Ishikawa (cell line): ENCODE results near the gene LAMA1.

Source experiments
- CEBPB ChIP-seq: IDR thresholded peaks from 2 replicates; pipeline ENCODE4 v1.6.1; 2012
- CREB1 ChIP-seq: IDR thresholded peaks from 2 replicates; pipeline ENCODE4 v1.6.1; 2012; ENCODE audit warnings: low read depth
- EGR1 ChIP-seq: IDR thresholded peaks from 2 replicates; pipeline ENCODE4 v1.6.1; 2012
- EP300 ChIP-seq: IDR thresholded peaks from 2 replicates; pipeline ENCODE4 v1.6.1; 2012; ENCODE audit warnings: borderline replicate concordance
- FOXM1 ChIP-seq: IDR thresholded peaks from 2 replicates; pipeline ENCODE4 v1.6.1; 2012; ENCODE audit warnings: low read depth, borderline replicate concordance
- MAX ChIP-seq: IDR thresholded peaks from 2 replicates; pipeline ENCODE4 v1.6.1; 2012
- NFIC ChIP-seq: IDR thresholded peaks from 2 replicates; pipeline ENCODE4 v1.6.1; 2012
- RAD21 ChIP-seq: IDR thresholded peaks from 2 replicates; pipeline ENCODE4 v1.6.1; 2012; ENCODE audit warnings: low read depth
- REST ChIP-seq: IDR thresholded peaks from 2 replicates; pipeline ENCODE4 v1.6.1; 2012; ENCODE audit warnings: low read depth, mild to moderate bottlenecking
- TAF1 ChIP-seq: IDR thresholded peaks from 2 replicates; pipeline ENCODE4 v1.6.1; 2012; ENCODE audit warnings: low read depth, mild to moderate bottlenecking
- TCF12 ChIP-seq: IDR thresholded peaks from 2 replicates; pipeline ENCODE4 v1.6.1; 2012; ENCODE audit warnings: low read depth
- TEAD4 ChIP-seq: IDR thresholded peaks from 2 replicates; pipeline ENCODE4 v1.6.1; 2012
- USF1 ChIP-seq: IDR thresholded peaks from 2 replicates; pipeline ENCODE4 v1.6.1; 2012
- YY1 ChIP-seq: IDR thresholded peaks from 2 replicates; pipeline ENCODE4 v1.6.1; 2012; ENCODE audit warnings: low read depth
- ZBTB7A ChIP-seq: IDR thresholded peaks from 2 replicates; pipeline ENCODE4 v1.6.1; 2012; ENCODE audit warnings: low read depth

LAMA1 gene

GRCh38 chr18:6961331-6961730 lies 156.3 kb downstream of the LAMA1 start:
- TF ChIP-seq REST (no peak), EP300 (no peak), RAD21 (no peak), CREB1 (no peak), CEBPB (no peak), ZBTB7A (no peak), TEAD4 (no peak), TCF12 (no peak), USF1 (no peak), YY1 (no peak), EGR1 (no peak), FOXM1 (no peak), TAF1 (no peak), MAX (no peak), NFIC (no peak)

- TF ChIP-seq REST (no peak), ZBTB7A (no peak), TCF12 (no peak), CREB1 (no peak), MAX (no peak), YY1 (no peak)
Observed at GRCh38 chr18:6960656-6961055, 156.9 kb downstream of the LAMA1 start.

GRCh38 chr18:6960124-6960523 lies 157.5 kb downstream of the LAMA1 start:
- TF ChIP-seq CREB1 = no peak
- no peak for TF ChIP-seq FOXM1
- TF ChIP-seq TCF12 = no peak
- TF ChIP-seq YY1 = no peak
- TF ChIP-seq NFIC = no peak
- TF ChIP-seq TAF1 = no peak
- TF ChIP-seq REST = no peak
- no peak for TF ChIP-seq USF1
- no peak for TF ChIP-seq MAX
- TF ChIP-seq TEAD4 = no peak
- TF ChIP-seq EP300 = no peak

GRCh38 chr18:6959110-6959509 lies 158.5 kb downstream of the LAMA1 start:
- TF ChIP-seq TAF1 (no peak), MAX (no peak), TEAD4 (no peak), TCF12 (no peak), CEBPB (no peak), CREB1 (no peak), ZBTB7A (no peak), RAD21 (no peak), EP300 (no peak), YY1 (no peak), EGR1 (no peak), NFIC (no peak), USF1 (no peak), REST (no peak), FOXM1 (no peak)
